HTR-8/SVneo (cell line): ENCODE results near the gene MED6.
A peak's percentile ranks its signal among the peaks of the same experiment; 100 is the strongest.

ENCODE experiments used
- DNase-seq: peaks from one replicate; pipeline ENCODE4 v3.0.0; 2011; ENCODE audit warnings: low spot score, mixed read lengths; ENCODE audit not compliant: insufficient read length
- FAIRE-seq: peaks from 2 replicates; lab custom pipeline; 2011; peaks lifted over from hg19 to GRCh38; lab: Jason Lieb, UNC

MED6 gene, protein sequence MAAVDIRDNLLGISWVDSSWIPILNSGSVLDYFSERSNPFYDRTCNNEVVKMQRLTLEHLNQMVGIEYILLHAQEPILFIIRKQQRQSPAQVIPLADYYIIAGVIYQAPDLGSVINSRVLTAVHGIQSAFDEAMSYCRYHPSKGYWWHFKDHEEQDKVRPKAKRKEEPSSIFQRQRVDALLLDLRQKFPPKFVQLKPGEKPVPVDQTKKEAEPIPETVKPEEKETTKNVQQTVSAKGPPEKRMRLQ

DNA sequence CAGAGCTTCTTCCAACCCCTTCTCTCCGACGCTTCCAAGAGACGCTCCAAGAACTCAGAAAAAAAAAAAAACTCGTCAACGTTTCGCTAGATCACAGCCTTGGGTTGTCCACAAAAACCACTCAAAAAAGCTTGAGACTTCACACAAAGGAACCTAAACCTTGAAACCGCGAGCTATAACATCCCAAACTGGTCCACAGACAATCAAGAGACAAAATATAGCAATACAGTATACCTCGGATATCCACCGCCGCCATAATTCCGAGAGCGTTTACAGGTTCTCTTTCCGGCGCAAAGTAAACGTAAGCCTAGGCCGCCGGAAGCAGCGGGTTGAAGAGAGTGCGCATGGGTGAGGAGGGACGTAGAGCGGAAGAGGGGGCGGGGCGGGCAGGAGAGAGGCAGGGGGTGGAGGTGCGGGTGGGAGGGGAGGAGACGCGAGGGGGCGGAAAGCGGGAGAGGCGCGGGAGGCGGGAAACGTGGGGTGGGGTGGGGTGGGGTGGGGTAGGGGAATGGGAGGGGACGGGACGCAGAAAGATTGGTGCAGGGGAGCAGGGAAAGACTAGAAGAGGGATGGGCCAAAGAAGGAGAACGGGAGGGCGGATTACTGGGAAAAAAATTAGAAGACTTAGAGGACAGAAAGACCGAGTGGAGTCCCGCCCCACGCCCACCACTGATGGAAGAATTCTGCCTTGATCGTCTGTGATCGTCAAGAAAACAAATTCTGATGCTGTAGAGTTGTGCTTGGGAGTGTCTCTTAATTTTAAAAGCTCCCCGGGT, at the start of gene MED6:
TSS of gene MED6 (minus strand) at position 274 of the 776 bp plus-strand sequence. CDS start at position 256, 18 bp downstream.
- peak; percentile 99 for DNase-seq
- peak; percentile 99 for FAIRE-seq

GRCh38 chr14:70649803-70650202, 49.3 kb upstream of the MED6 start:
- DNase-seq, result no peak
- FAIRE-seq, result peak; percentile 73

- FAIRE-seq (peak; percentile 72), DNase-seq (no peak)
Observed at GRCh38 chr14:70648346-70648745, 47.9 kb upstream of the MED6 start.

- DNase-seq, result no peak
- peak; percentile 28 for FAIRE-seq
Observed at GRCh38 chr14:70646705-70647104, 46.2 kb upstream of the MED6 start.

DNA sequence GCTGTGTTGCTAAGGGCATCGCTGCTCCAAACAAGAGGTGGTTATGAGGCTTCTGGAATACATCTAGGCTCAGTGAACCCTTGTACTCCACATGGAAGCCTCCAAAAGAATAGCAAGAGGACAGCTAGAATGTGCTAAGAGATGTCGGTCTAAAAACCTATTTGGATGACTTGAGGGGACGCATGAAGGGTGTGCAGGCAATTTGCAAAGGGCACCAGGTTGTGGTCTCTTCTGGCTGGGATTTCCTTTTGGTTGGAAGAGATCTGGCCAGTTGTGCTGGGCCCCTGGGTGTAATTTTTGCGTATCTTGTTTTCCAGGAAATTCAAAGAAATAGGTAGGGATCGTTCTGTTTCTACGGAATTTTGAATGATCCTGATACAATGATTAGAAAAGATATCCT, 45.4 kb upstream of the MED6 start:
- no peak for FAIRE-seq

GRCh38 chr14:70643967-70644366, 43.5 kb upstream of the MED6 start:
- FAIRE-seq, result no peak
- no peak for DNase-seq

More for the DNA sequence above, 45.4 kb upstream of the MED6 start:
- no peak for DNase-seq

DNA sequence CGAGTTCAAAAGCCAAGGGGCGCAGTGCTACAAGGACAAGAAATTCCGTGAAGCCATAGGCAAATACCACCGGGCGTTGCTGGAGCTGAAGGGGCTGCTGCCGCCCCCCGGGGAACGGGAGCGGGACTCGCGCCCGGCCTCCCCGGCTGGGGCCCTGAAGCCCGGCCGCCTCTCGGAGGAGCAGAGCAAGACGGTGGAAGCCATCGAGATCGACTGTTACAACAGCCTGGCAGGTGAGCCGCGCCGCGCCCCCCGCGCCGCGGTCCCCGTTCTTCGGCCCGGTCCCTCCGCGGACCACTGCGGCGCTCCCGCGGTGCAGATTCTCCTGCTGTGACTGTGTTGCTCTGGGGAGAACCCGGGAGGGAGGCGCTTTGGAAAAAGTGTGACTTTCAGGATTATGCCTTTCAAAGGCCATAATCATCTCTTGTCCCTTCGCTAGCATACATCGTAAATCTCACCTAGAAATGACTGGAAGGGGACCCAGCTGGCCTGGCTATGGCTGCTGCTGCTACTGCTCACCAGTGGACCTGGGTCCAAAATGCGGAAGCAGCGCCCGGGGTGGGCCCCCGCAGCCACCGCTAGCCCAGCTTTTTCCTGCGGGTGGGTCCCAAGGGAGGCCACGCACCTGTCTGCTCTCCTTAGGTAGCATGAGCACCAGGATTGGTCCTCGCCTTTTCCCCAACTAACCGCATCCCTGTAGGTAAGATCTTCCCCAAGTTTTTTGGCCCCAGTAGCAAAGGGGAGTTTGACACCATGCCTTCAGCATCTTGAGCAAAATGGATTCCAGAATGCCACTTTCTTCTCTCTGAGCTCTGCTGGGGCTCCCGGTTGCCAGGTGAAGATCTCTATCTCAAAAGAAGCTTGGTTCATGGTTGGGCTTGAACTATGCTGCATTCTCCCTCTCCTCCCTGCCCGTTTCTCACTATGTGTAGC, 42.1 kb upstream of the MED6 start:
- FAIRE-seq, result peak; percentile 92
- no peak for DNase-seq

DNA sequence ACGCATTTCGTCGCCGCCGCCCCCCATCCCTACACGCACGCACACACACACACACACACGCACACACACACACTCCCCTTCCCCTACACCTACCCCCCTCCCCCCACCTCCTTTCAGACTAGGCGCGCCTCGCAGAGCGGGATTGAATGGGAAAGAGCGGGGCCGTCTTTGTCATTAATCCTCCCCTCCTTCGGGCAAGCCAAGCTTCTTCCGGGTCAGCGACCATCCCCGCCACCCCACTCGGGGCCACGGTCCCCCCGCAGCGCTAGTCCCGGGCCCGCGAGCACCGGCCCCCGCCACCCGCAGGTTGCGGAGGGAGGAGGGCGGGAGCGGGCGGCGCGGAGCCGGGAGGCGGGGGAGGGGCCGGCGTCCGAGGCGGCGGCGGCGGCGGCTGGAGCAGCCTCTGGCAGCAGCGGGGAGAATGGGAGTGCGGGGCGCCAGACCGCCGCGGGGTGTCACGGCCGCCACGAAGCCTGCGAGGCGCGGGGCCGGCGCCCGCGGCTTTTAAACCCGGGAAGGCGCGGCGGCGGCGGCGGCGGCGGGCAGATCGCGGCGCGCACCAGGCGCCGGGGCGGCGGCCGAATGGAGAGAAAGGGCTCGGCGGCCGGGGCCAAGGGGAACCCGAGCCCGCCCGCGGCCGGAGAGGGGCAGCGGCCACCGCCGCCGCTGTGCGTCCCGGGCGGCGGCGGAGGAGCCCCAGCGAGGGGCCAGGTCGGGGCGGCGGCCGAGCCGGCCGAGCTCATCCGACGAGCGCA, 41.3 kb upstream of the MED6 start, which contains the start of gene TTC9:
TSS of gene TTC9 (plus strand) at position 369 of the 755 bp plus-strand sequence. CDS start at position 583, 214 bp downstream.
- FAIRE-seq (peak; percentile 33), DNase-seq (peak; percentile 59)

- FAIRE-seq, result peak; percentile 97
Observed at GRCh38 chr14:70640938-70641547, 40.6 kb upstream of the MED6 start.

GRCh38 chr14:70638416-70638815, 38.0 kb upstream of the MED6 start:
- FAIRE-seq, result peak; percentile 16
- DNase-seq, result no peak

More at GRCh38 chr14:70640938-70641547, 40.6 kb upstream of the MED6 start:
- DNase-seq, result peak; percentile 81

DNA sequence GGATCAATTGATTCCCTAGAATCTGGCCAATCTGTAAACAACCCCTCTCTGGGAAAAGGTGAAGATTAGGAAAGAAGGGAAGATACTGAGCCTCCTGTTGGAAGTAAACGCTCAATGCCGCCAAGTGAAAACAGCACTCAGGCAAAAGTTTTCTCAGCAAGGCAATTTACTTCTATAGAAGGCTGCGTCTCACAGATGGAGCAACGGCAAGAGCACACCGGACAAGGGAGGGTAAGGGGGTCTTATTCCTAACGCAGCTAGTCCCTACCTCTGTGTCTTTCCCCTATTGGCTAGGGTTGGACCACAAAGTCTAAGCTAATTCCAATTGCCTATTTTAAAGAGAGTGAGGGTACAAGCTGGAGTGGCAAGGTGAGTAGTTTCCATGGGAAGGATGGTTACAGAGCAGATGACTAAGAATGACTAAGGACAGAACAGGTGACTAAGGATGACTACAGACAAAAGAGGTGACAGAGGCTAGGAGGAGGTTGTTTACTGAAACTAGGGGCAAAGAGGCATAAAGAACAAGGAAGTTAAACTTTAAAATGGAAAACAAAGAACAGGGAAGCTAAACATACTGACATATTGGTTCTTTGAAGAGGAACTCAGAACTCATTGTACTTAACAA, 35.6 kb upstream of the MED6 start:
- FAIRE-seq (peak; percentile 89), DNase-seq (no peak)

GRCh38 chr14:70631948-70632347, 31.5 kb upstream of the MED6 start:
- DNase-seq (no peak), FAIRE-seq (peak; percentile 79)

GRCh38 chr14:70624972-70625371, 24.5 kb upstream of the MED6 start:
- peak; percentile 64 for FAIRE-seq
- DNase-seq, result no peak

GRCh38 chr14:70622111-70622712, 21.8 kb upstream of the MED6 start:
- FAIRE-seq (peak; percentile 94), DNase-seq (peak; percentile 87)

DNA sequence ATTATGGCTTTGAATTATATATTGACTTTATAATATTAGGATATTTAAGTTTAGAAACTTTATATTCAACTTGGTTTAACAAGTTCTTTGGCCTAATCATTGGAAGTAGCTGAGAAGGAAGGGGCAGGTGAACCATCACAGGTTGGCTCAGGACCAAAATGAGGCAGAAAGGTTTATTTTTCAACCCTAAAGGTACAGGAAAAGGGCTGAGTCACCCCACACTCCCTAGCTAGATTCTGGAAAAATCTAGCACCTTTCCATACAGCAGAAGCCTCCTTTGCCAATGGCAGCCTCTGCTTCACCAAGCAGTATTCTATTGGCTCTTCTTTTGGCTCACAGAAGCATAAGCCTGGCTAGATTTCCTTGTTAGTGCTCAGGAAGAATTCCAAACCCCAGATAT, 19.3 kb upstream of the MED6 start:
- FAIRE-seq (no peak), DNase-seq (no peak)

DNA sequence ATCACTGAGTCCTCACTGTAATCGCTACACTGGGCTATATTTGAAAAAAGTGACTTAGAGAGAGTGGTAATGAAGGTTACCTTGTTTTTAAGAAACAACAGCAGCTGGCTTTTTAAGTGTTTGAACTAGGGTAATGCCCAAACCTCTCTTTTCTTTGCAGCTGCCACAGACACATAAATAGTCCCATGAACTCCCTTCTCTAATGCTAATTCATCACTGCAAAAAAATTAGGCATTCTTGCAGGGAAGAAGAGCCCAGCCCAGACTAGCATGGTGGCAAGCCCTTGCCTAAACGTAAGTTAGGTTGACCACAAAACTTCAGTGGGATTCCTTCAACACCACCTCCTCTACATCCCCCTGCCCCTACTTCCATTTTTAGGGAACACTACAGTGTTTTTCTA, 17.9 kb upstream of the MED6 start:
- FAIRE-seq (no peak), DNase-seq (no peak)

GRCh38 chr14:70616646-70617045, 16.2 kb upstream of the MED6 start:
- FAIRE-seq, result peak; percentile 84
- DNase-seq, result no peak

GRCh38 chr14:70611216-70611615, 10.8 kb upstream of the MED6 start:
- FAIRE-seq (peak; percentile 23), DNase-seq (no peak)
